Left lung (tissue), 10 donors: Measurements from ENCODE around the gene OSBP2. TPM values are rescaled to one million over a fixed set of nuclear protein-coding genes. Genes with fewer than 3 reads are reported as not detected.
A peak's percentile ranks its signal among the peaks of the same experiment; 100 is the strongest.

Experiments
- ATAC-seq: fragments of 200-7000 bp; cut with Tn5 transposase; one replicate; pipeline ENCODE4 v1.9.1; 2020; ENCODE audit warnings: moderate library complexity
- DNase-seq, 4 donors: peaks; one replicate each; pipeline ENCODE4 v3.0.0-alpha.2; 2013 to 2020
- H3K27ac ChIP-seq, 2 donors: fragments of 200-600 bp; sonication (generic) in 1 of 2; one replicate each; pipeline versions ENCODE4 v1.5.0 to v1.8.0; 2020 to 2021
- H3K27me3 ChIP-seq, 2 donors: fragments of 200-600 bp; sonication (generic) in 1 of 2; one replicate each; pipeline versions ENCODE4 v1.5.0 to v1.8.0; 2020 to 2021
- H3K36me3 ChIP-seq, 2 donors: fragments of 200-600 bp; sonication (generic) in 1 of 2; one replicate each; pipeline versions ENCODE4 v1.5.0 to v1.8.0; 2020 to 2021
- H3K4me1 ChIP-seq, 2 donors: fragments of 200-600 bp; one replicate each; pipeline ENCODE4 v1.8.0; 2021
- H3K4me3 ChIP-seq, 2 donors: fragments of 200-600 bp; sonication (generic) in 1 of 2; one replicate each; pipeline versions ENCODE4 v1.5.0 to v1.8.0; 2020 to 2021; ENCODE audit warnings: mild to moderate bottlenecking in 1 of 2
- H3K9me3 ChIP-seq, 2 donors: fragments of 200-600 bp; sonication (generic) in 1 of 2; one replicate each; pipeline versions ENCODE4 v1.5.0 to v1.8.0; 2020 to 2021
- intact Hi-C, 2 donors: fragments of 100-400 bp; cut with DNase I; formaldehyde crosslinking; loops; one replicate each; pipeline versions ENCODE4 v1.11.2 to v1.14.2; 2022
- polyA plus RNA-seq, 6 donors: library from polyadenylated mRNA; unstranded; fragments of 120-200 nt; gene quantifications; one replicate each; pipeline ENCODE4 v1.2.1, GENCODE V29; 2013; ENCODE audit not compliant: insufficient read length in 6 of 6
- total RNA-seq, 2 donors: library from RNA; stranded (reverse); fragmentation: NEBNext Ultra II Directional; extraction: Animal tissue kit (Norgen Biotek cat#: 25700); gene quantifications; one replicate each; pipeline ENCODE4 v1.2.1, GENCODE V29; 2021
- TF ChIP-seq, protein P1 (sequence below), 2 donors: fragments of 200-600 bp; sonication (generic) in 1 of 2; IDR thresholded peaks; one replicate each; pipeline versions ENCODE4 v1.5.0 to v1.8.0; 2021; ENCODE audit warnings: antibody characterized with exemption in 2 of 2
- donor health status: DM: no; HTN: yes; CAD: no.
- donor health status: DM: no; HTN: no; CAD: no.

OSBP2 gene
- total and polyA plus RNA-seq, 8 donors = 4.0 to 21.0 (median 15.8) TPM

DNA sequence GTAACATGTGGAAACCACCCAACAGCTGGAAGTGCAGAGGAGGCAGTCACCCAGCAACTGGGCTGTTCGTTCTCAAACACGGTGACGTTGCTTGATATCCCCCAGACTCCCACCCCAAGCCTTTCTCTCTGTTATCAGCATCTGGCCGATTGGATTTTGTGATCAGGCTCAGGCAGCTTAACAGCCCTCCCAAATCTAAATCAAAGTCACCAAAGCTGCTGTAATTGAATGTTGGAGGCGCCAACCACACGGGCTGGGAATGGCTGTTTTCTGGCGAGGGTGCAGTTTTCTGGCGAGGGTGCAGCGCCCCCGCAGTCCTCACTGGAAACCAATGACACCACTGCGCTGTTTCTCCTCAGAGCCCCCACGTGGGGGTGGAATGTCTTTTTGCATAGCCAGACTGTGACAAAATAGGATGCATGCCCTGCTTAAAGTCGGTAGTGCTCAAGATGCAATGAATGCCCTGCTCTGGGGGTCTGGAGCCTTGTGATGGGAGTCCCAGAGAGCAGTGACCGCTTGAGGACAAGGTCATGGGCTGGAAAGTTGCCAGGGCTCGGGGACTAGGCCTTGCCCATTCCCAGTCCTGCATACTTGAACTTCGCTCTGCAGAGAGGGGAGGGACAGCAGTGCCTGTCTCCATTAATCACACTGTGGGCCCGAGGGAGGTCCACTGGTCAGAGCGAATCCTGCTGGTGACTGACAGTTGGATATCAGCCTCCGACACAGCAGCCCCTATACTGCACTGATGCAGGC lies 168.6 kb downstream of the OSBP2 start:
- Histone ChIP-seq H3K4me3 (no peak overlapping the region), H3K27ac (no peak overlapping the region), H3K36me3 (no peaks in the 10 kb centered on the region), H3K4me1 (no peaks in the 10 kb centered on the region), H3K9me3 (no peaks in the 10 kb centered on the region), H3K27me3 (no peaks in the 10 kb centered on the region)
- ATAC-seq (no peak), DNase-seq (peak in 2 of 4 donors; percentile 30 to 34)
- TF ChIP-seq, protein P1, sequence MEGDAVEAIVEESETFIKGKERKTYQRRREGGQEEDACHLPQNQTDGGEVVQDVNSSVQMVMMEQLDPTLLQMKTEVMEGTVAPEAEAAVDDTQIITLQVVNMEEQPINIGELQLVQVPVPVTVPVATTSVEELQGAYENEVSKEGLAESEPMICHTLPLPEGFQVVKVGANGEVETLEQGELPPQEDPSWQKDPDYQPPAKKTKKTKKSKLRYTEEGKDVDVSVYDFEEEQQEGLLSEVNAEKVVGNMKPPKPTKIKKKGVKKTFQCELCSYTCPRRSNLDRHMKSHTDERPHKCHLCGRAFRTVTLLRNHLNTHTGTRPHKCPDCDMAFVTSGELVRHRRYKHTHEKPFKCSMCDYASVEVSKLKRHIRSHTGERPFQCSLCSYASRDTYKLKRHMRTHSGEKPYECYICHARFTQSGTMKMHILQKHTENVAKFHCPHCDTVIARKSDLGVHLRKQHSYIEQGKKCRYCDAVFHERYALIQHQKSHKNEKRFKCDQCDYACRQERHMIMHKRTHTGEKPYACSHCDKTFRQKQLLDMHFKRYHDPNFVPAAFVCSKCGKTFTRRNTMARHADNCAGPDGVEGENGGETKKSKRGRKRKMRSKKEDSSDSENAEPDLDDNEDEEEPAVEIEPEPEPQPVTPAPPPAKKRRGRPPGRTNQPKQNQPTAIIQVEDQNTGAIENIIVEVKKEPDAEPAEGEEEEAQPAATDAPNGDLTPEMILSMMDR (IDR thresholded peaks at IDR 0.05) = no peak
- intact Hi-C loops = no loop called here

DNA sequence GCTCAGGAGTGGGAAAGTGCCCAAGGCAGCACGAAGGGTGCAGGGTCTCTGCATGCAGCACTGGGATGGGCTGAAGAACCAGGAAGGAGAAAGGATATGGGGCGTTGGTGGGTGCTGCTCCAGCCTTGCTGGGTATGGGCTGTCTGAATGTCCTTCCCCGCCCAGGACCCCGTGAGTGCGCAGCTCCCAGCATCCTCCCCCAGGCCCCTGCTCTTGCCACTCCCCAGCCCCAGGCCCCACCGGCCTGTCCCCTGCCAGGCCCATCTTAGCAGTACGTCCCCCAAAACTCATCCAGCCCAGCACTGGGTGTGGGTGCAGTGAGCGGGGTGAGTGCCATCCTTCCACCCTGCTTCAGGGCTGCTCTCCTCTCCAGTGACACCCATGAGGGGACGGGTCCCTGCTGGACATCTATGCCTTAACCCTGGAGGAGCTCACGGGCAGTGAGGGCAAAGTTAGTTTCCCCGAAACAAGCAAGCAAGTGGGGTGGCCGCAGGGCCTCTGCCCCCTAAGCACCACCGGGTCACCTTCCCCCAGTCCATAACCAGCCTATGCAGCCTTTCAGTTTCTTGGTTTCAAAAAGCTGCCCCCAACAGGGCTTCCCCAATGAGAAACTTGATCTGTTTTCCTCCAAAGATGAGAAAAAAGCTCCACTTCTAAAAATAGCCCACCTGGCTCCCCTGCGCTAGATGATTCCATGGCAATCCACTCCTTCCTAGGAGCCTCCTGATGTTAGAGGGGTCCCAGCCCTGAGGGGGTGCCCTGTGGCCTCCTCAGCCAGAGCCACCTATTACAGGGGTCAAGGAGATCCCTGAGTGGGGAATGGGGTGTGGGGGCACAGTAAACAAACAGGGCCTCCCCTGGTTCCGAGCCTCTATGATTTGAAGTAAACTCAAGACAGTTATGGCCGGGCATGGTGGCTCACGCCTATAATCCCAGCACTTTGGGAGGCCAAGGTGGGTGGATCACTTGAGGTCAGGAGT lies 170.1 kb downstream of the OSBP2 start:
- Histone ChIP-seq H3K36me3 (no peaks in the 10 kb centered on the region), H3K27ac (no peak overlapping the region), H3K9me3 (no peaks in the 10 kb centered on the region), H3K27me3 (no peaks in the 10 kb centered on the region), H3K4me1 (no peaks in the 10 kb centered on the region), H3K4me3 (no peak overlapping the region)
- DNase-seq = peak in 1 of 4 donors; percentile 53
- ATAC-seq = no peak
- TF ChIP-seq, protein P1 (IDR thresholded peaks at IDR 0.05) = no peak
- intact Hi-C loops = no loop called here

- no peak for ATAC-seq
These were observed 171.0 kb downstream of the OSBP2 start for GRCh38 chr22:30865656-30866055.

GRCh38 chr22:30866216-30866615 lies 171.5 kb downstream of the OSBP2 start:
- intact Hi-C loops = no loop called here
- no peaks in the 10 kb centered on the region for H3K36me3 ChIP-seq

More at GRCh38 chr22:30865656-30866055, 171.0 kb downstream of the OSBP2 start:
- Histone ChIP-seq H3K27ac (no peak overlapping the region), H3K9me3 (no peaks in the 10 kb centered on the region), H3K4me3 (no peak overlapping the region), H3K27me3 (no peaks in the 10 kb centered on the region), H3K36me3 (no peaks in the 10 kb centered on the region), H3K4me1 (no peaks in the 10 kb centered on the region)
- TF ChIP-seq, protein P1 (IDR thresholded peaks at IDR 0.05) = no peak
- intact Hi-C loops = no loop called here
- peak in 1 of 4 donors; percentile 35 for DNase-seq

More at GRCh38 chr22:30866216-30866615, 171.5 kb downstream of the OSBP2 start:
- DNase-seq (peak in 1 of 4 donors; percentile 17), ATAC-seq (no peak)
- Histone ChIP-seq H3K9me3 (no peaks in the 10 kb centered on the region), H3K4me3 (no peak overlapping the region), H3K4me1 (no peaks in the 10 kb centered on the region), H3K27me3 (no peaks in the 10 kb centered on the region), H3K27ac (no peak overlapping the region)
- TF ChIP-seq, protein P1 (IDR thresholded peaks at IDR 0.05) = no peak
